Measurements from ENCODE around the gene GALNT2. TPM values are rescaled to one million over a fixed set of nuclear protein-coding genes. Genes with fewer than 3 reads are reported as not detected.

The GALNT2 gene
- total and polyA plus RNA-seq, 9 of the 15 experiments (the other 6 are each of a cell fraction or from before 2014, with no cell fraction given), result 1.6 to 106 (median 51.9) TPM

DNA sequence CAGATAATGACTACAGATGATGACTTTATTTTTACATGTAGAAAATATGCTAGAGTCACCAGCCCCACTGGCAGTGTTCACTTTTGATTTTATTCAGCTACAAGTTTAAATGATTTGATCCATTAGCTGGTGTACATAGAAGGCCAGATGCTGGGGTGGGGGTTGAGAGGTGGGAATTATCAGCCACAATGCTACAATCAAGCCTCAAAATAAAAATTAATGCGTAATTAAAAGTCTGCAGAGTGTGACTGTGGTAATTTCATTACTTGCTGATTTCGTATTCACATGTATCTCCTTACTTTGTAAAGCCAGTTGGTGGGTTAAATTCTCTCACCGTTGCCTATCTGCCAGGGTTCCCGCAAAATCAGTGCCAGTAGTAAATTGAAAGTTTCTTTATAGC, 109.3 kb downstream of the GALNT2 start:
- WGBS (ENCODE audit: insufficient coverage, low coverage, missing lambda C conversion rate), result 75% methylated on average over 4 of the region's 4 CpGs
- ATAC-seq, result no peak

More for the DNA sequence above, 109.3 kb downstream of the GALNT2 start:
- ChIA-PET POLR2A (interaction anchor here (0.6 to 1.5 kb wide), 5 partner anchors 8 to 20 kb away, joined by 3 to 6 read pairs (median 4); no protein-coding TSS in a partner anchor), CTCF (ENCODE audit: low intra/inter-chr PET ratio) (no interaction called here)
- H3K79me2 ChIP-seq (ENCODE audit: control insufficient read depth, insufficient read depth, low read length), result peaks cover 51% of the 10 kb centered on the region
- H3K4me3 ChIP-seq, result 0 out of 2 replicates have a peak overlapping the region, but pooled peaks have one; percentile 24
- peaks cover 28% of the 10 kb centered on the region; the same call in 2 of the 3 replicates for H3K36me3 ChIP-seq (ENCODE audit: control insufficient read depth, insufficient read depth, low read length)
- H2AFZ ChIP-seq (ENCODE audit: low read depth, low read length), result no peak overlapping the region
- H3K9ac ChIP-seq (ENCODE audit: insufficient read depth in 1 of 2, low read depth in 2 of 2, low read length in 2 of 2), result peak overlapping the region in 1 of 2 experiments; percentile 24; a peak in 1 of 4 replicates
- FAIRE-seq (no peak), DNase-seq (ENCODE audit: extremely low read depth in 1 of 4, low spot score in 3 of 4) (no peak)
- no peaks in the 10 kb centered on the region for H3K9me3 ChIP-seq (replicated peaks; ENCODE audit: control insufficient read depth, insufficient read depth, low read depth, low read length)
- H3K27me3 ChIP-seq (ENCODE audit: control insufficient read depth in 2 of 2, insufficient read depth in 2 of 2, low read length in 2 of 2), result no peaks in the 10 kb centered on the region
- H3K4me1 ChIP-seq (replicated peaks in 1 of 2; ENCODE audit: control insufficient read depth in 2 of 2, insufficient read depth in 2 of 2, low read length in 2 of 2), result peaks cover 17 to 39% of the 10 kb centered on the region in 2 experiments
- no peak for TF ChIP-seq DACH1 (IDR thresholded peaks at IDR 0.05; ENCODE audit: partially characterized antibody)
- TF ChIP-seq, protein P1, sequence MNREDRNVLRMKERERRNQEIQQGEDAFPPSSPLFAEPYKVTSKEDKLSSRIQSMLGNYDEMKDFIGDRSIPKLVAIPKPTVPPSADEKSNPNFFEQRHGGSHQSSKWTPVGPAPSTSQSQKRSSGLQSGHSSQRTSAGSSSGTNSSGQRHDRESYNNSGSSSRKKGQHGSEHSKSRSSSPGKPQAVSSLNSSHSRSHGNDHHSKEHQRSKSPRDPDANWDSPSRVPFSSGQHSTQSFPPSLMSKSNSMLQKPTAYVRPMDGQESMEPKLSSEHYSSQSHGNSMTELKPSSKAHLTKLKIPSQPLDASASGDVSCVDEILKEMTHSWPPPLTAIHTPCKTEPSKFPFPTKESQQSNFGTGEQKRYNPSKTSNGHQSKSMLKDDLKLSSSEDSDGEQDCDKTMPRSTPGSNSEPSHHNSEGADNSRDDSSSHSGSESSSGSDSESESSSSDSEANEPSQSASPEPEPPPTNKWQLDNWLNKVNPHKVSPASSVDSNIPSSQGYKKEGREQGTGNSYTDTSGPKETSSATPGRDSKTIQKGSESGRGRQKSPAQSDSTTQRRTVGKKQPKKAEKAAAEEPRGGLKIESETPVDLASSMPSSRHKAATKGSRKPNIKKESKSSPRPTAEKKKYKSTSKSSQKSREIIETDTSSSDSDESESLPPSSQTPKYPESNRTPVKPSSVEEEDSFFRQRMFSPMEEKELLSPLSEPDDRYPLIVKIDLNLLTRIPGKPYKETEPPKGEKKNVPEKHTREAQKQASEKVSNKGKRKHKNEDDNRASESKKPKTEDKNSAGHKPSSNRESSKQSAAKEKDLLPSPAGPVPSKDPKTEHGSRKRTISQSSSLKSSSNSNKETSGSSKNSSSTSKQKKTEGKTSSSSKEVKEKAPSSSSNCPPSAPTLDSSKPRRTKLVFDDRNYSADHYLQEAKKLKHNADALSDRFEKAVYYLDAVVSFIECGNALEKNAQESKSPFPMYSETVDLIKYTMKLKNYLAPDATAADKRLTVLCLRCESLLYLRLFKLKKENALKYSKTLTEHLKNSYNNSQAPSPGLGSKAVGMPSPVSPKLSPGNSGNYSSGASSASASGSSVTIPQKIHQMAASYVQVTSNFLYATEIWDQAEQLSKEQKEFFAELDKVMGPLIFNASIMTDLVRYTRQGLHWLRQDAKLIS (CRISPR knock-in tag; IDR thresholded peaks at IDR 0.05), result 0 out of 2 replicates have a peak, but pooled peaks have one; percentile 47
- H4K20me1 ChIP-seq (replicated peaks; ENCODE audit: control insufficient read depth, insufficient read depth, low read length), result 0 out of 2 replicates have a peak, but pooled peaks cover 5% of the 10 kb centered on the region
- BruUV-seq (replicated peaks), result no TSS peak
- in situ Hi-C loops (cut with MboI) (no loop called here), intact Hi-C loops (cut with micrococcal nuclease) (loop anchor here (10.0 kb wide), 1 partner anchor 332 kb away; no protein-coding TSS in a partner anchor)
- peak overlapping the region; percentile 66; the same call in 1 of the 3 replicates for H3K27ac ChIP-seq (ENCODE audit: extremely low read depth, low read depth, low read length)
- peak overlapping the region; percentile 80; the same call in 1 of the 2 replicates for H3K4me2 ChIP-seq (ENCODE audit: insufficient read depth, low read length)
- H3K9me1 ChIP-seq (ENCODE audit: control insufficient read depth, insufficient read depth, low read length), result no peaks in the 10 kb centered on the region

All from K562 (cell line).